HepG2 (cell line): ENCODE data around the gene LRRC25. TPM values are rescaled to one million over a fixed set of nuclear protein-coding genes. Genes with fewer than 3 reads are reported as not detected.
A peak's percentile ranks its signal among the peaks of the same experiment; 100 is the strongest.

ENCODE experiments used
- AHR ChIP-seq: IDR thresholded peaks from 2 replicates; pipeline ENCODE4 v1.6.1; 2018; ENCODE audit warnings: missing genetic modification reagents, missing compliant biosample characterization
- CSRNP2 ChIP-seq: sonication (generic); formaldehyde crosslinking; conservative IDR thresholded peaks from 2 replicates; pipeline ENCODE4 v1.8.0; 2022; ENCODE audit warnings: low read depth, missing genetic modification reagents
- E2F5 ChIP-seq: sonication (generic); formaldehyde crosslinking; conservative IDR thresholded peaks from 2 replicates; pipeline ENCODE4 v1.4.0; 2020; ENCODE audit warnings: missing genetic modification reagents
- FOSL1 ChIP-seq: sonication (generic); formaldehyde crosslinking; IDR thresholded peaks from 2 replicates; pipeline ENCODE4 v1.9.0; 2021; ENCODE audit warnings: missing genetic modification reagents, borderline replicate concordance
- HNF1A ChIP-seq, 2 experiments: sonication (generic) in 1 of 2; formaldehyde crosslinking in 1 of 2; IDR thresholded peaks; 2 replicates each; pipeline versions ENCODE4 v1.4.0 to v1.6.1; 2016 to 2020; ENCODE audit warnings: borderline replicate concordance in 1 of 2, low read depth in 1 of 2, mild to moderate bottlenecking in 1 of 2, missing genetic modification reagents in 1 of 2
- LBX2 ChIP-seq: sonication (generic); formaldehyde crosslinking; IDR thresholded peaks from 2 replicates; pipeline ENCODE4 v1.5.0; 2020; ENCODE audit warnings: missing genetic modification reagents, mild to moderate bottlenecking, borderline replicate concordance
- MAZ ChIP-seq, 2 experiments: sonication (generic) in 1 of 2; formaldehyde crosslinking in 1 of 2; IDR thresholded peaks; 2 replicates each; pipeline versions ENCODE4 v1.5.0 to v1.6.1; 2012 to 2020; ENCODE audit warnings: low read depth in 2 of 2, mild to moderate bottlenecking in 2 of 2, borderline replicate concordance in 1 of 2, improper control_type of control experiment in 1 of 2, low read length in 1 of 2, missing genetic modification reagents in 1 of 2, moderate library complexity in 1 of 2
- MEIS2 ChIP-seq: sonication (generic); formaldehyde crosslinking; IDR thresholded peaks from 2 replicates; pipeline ENCODE4 v1.9.0; 2021; ENCODE audit warnings: mild to moderate bottlenecking, missing genetic modification reagents
- NPAS2 ChIP-seq: sonication (generic); formaldehyde crosslinking; IDR thresholded peaks from 2 replicates; pipeline ENCODE4 v1.8.0; 2022; ENCODE audit warnings: mild to moderate bottlenecking, missing genetic modification reagents, borderline replicate concordance
- PHF21A ChIP-seq: sonication (generic); formaldehyde crosslinking; IDR thresholded peaks from 2 replicates; pipeline ENCODE4 v1.5.0; 2020; ENCODE audit warnings: mild to moderate bottlenecking, missing genetic modification reagents
- PREB ChIP-seq: sonication (generic); formaldehyde crosslinking; IDR thresholded peaks from 2 replicates; pipeline ENCODE4 v1.4.0; 2020; ENCODE audit warnings: missing genetic modification reagents
- REL ChIP-seq: sonication (generic); formaldehyde crosslinking; conservative IDR thresholded peaks from 2 replicates; pipeline ENCODE4 v1.8.0; 2022; ENCODE audit warnings: mild to moderate bottlenecking, missing genetic modification reagents, moderate library complexity
- SAFB2 ChIP-seq: sonication (generic); formaldehyde crosslinking; IDR thresholded peaks from 2 replicates; pipeline ENCODE4 v1.5.1; 2020; ENCODE audit warnings: missing genetic modification reagents, low read depth, mild to moderate bottlenecking, borderline replicate concordance
- TBP ChIP-seq: sonication (generic); formaldehyde crosslinking; IDR thresholded peaks from 2 replicates; pipeline ENCODE4 v1.5.0; 2020; ENCODE audit warnings: missing genetic modification reagents
- TBX3 ChIP-seq: fragments of 450-650 bp; IDR thresholded peaks from 2 replicates; pipeline ENCODE4 v1.6.1; 2017; ENCODE audit warnings: antibody characterized with exemption, mild to moderate bottlenecking, inconsistent platforms, borderline replicate concordance
- ZBTB38 ChIP-seq: sonication (generic); formaldehyde crosslinking; IDR thresholded peaks from 2 replicates; pipeline ENCODE4 v1.5.1; 2020; ENCODE audit warnings: mild to moderate bottlenecking, missing genetic modification reagents
- ZFP36L2 ChIP-seq: sonication (generic); formaldehyde crosslinking; IDR thresholded peaks from 2 replicates; pipeline ENCODE4 v1.4.0; 2020; ENCODE audit warnings: missing genetic modification reagents
- ZNF558 ChIP-seq: sonication (generic); formaldehyde crosslinking; IDR thresholded peaks from 2 replicates; pipeline ENCODE4 v1.9.0; 2022; ENCODE audit warnings: mild to moderate bottlenecking, missing genetic modification reagents, borderline replicate concordance
- ZNF839 ChIP-seq: sonication (generic); formaldehyde crosslinking; IDR thresholded peaks from 2 replicates; pipeline ENCODE4 v1.4.0; 2020; ENCODE audit warnings: missing genetic modification reagents, mild to moderate bottlenecking, borderline replicate concordance
- ZSCAN30 ChIP-seq: sonication (generic); formaldehyde crosslinking; IDR thresholded peaks from 2 replicates; pipeline ENCODE4 v1.5.0; 2020; ENCODE audit warnings: mild to moderate bottlenecking, missing genetic modification reagents
- polyA plus RNA-seq, 8 experiments: library from polyadenylated mRNA; depleted of rRNA in 3 of 8; stranded (reverse) in 7 of 8; unstranded in 1 of 8; fragments of >200 nt; fragmentation: Illumina TruSeq in 4 of 8; extraction: Trizol in 4 of 8; gene quantifications; 2 replicates each; pipeline versions ENCODE4 v1.2.1 to v1.2.3, GENCODE V29; 2011 to 2016; ENCODE audit warnings: low read depth in 4 of 8, missing spikeins in 1 of 8, mixed read lengths in 1 of 8; ENCODE audit not compliant: insufficient read depth in 1 of 8
- total RNA-seq, 5 experiments: library from RNA; depleted of rRNA; stranded (reverse); fragments of >200 nt; fragmentation: Illumina TruSeq; extraction: Trizol; gene quantifications; 2 replicates each; pipeline ENCODE4 v1.2.3, GENCODE V29; 2016; ENCODE audit warnings: low read depth in 1 of 5

Gene LRRC25
- total and polyA plus RNA-seq, 2 of the 13 experiments (the other 11 are each of a cell fraction or from before 2014, with no cell fraction given): 0.13 to 0.53 TPM

GRCh38 chr19:18438331-18439024 lies 41.1 kb upstream of the LRRC25 start (continued):
- TF ChIP-seq TBP (CRISPR knock-in tag) (no peak), HNF1A (IDR thresholded peaks at IDR 0.05; ENCODE audit: low read depth) (no peak), HNF1A (CRISPR knock-in tag; IDR thresholded peaks at IDR 0.05; ENCODE audit: borderline replicate concordance) (no peak; the same call in 1 of the 2 replicates), ZNF839 (CRISPR knock-in tag) (no peak), REL (CRISPR knock-in tag) (no peak), AHR (CRISPR knock-in tag) (no peak; the same call in 1 of the 2 replicates), ZSCAN30 (no peak), E2F5 (CRISPR knock-in tag) (no peak), FOSL1 (CRISPR knock-in tag) (no peak), LBX2 (CRISPR knock-in tag) (no peak), PREB (CRISPR knock-in tag) (no peak), SAFB2 (CRISPR knock-in tag) (no peak), ZNF558 (no peak), PHF21A (CRISPR knock-in tag) (peak; percentile 68), MEIS2 (CRISPR knock-in tag) (0 out of 2 replicates have a peak, but pooled peaks have one; percentile 5), ZBTB38 (CRISPR knock-in tag) (peak; percentile 38; the same call in 1 of the 2 replicates), CSRNP2 (CRISPR knock-in tag) (no peak), TBX3 (no peak), ZFP36L2 (CRISPR knock-in tag) (no peak), MAZ (IDR thresholded peaks at IDR 0.05; ENCODE audit: borderline replicate concordance, low read depth, low read length) (0 out of 2 replicates have a peak, but pooled peaks have one; percentile 3), MAZ (CRISPR knock-in tag; IDR thresholded peaks at IDR 0.05; ENCODE audit: low read depth) (0 out of 2 replicates have a peak, but pooled peaks have one; percentile 31), NPAS2 (CRISPR knock-in tag) (no peak)
